Upper lobe of left lung (tissue), 6 donors: ENCODE data around the gene DYSF. TPM values are rescaled to one million over a fixed set of nuclear protein-coding genes. Genes with fewer than 3 reads are reported as not detected.
A peak's percentile ranks its signal among the peaks of the same experiment; 100 is the strongest.

Source experiments
- ATAC-seq, 2 donors: fragments of 200-7000 bp; cut with Tn5 transposase; one replicate each; pipeline ENCODE4 v1.9.1; 2022; ENCODE audit warnings: mild to moderate bottlenecking in 2 of 2, moderate library complexity in 2 of 2; ENCODE audit not compliant: low FRiP score in 2 of 2
- DNase-seq, 2 donors: peaks; one replicate each; pipeline ENCODE4 v3.0.0-alpha.2; 2019 to 2020
- H3K27ac ChIP-seq, 4 donors: fragments of 200-600 bp; sonication (generic); one replicate each; pipeline ENCODE4 v1.5.1; 2016 to 2019
- H3K27me3 ChIP-seq, 4 donors: fragments of 200-600 bp; sonication (generic); one replicate each; pipeline ENCODE4 v1.5.1; 2017 to 2019
- H3K36me3 ChIP-seq, 4 donors: fragments of 200-600 bp; sonication (generic); one replicate each; pipeline ENCODE4 v1.5.1; 2016 to 2019
- H3K4me1 ChIP-seq, 4 donors: fragments of 200-600 bp; sonication (generic); one replicate each; pipeline ENCODE4 v1.5.1; 2018 to 2019
- H3K4me3 ChIP-seq, 4 donors: fragments of 200-600 bp; sonication (generic); one replicate each; pipeline ENCODE4 v1.5.1; 2017 to 2019; ENCODE audit warnings: mild to moderate bottlenecking in 2 of 4, moderate library complexity in 1 of 4
- H3K9me3 ChIP-seq, 4 donors: fragments of 200-600 bp; sonication (generic); one replicate each; pipeline ENCODE4 v1.5.1; 2018 to 2019
- CTCF ChIP-seq, 6 experiments: fragments of 450-650 bp in 4 of 6; fragments of 200-600 bp in 2 of 6; sonication (generic) in 2 of 6; IDR thresholded peaks; one replicate each; pipeline ENCODE4 v1.5.1; 2016 to 2019; ENCODE audit warnings: antibody characterized with exemption in 6 of 6
- EP300 ChIP-seq, 4 donors: sonication (generic); formaldehyde crosslinking; IDR thresholded peaks; one replicate each; pipeline ENCODE4 v1.5.1; 2017; ENCODE audit warnings: antibody characterized with exemption in 4 of 4, control low read depth in 2 of 4
- POLR2A ChIP-seq, 4 donors: fragments of 450-650 bp; IDR thresholded peaks; one replicate each; pipeline ENCODE4 v1.5.1; 2016 to 2017; ENCODE audit warnings: antibody characterized with exemption in 4 of 4, mild to moderate bottlenecking in 2 of 4
- POLR2AphosphoS5 ChIP-seq, 2 donors: sonication (generic); formaldehyde crosslinking; IDR thresholded peaks; one replicate each; pipeline ENCODE4 v1.5.1; 2017; ENCODE audit warnings: antibody characterized with exemption in 2 of 2
- WGBS, 2 donors: methylation state at CpG; one replicate each; pipeline ENCODE4 v1.1.5; 2017 to 2018; 5-methylcytosine and 5-hydroxymethylcytosine counted together
- total RNA-seq, 6 donors: library from RNA; depleted of rRNA in 4 of 6; stranded (reverse); fragments of >200 nt in 4 of 6; gene quantifications; one replicate each; pipeline versions ENCODE4 v1.1.0 to v1.2.1, GENCODE V29; 2016 to 2021
- donor health status: DM: no; HTN: no; CAD: no; lungs with moderate emphysema.
- donor health status: DM: no; HTN: yes; CAD: no; lungs with severe emphysema.

DYSF gene
- total RNA-seq, 6 donors from 2014 or later: 17.5 to 72.7 (median 42.7) TPM

GRCh38 chr2:71462641-71463341, 9.4 kb downstream of the DYSF start:
- Histone ChIP-seq H3K4me3 (no peak overlapping the region), H3K27ac (no peak overlapping the region), H3K9me3 (no peaks in the 10 kb centered on the region), H3K27me3 (no peaks in the 10 kb centered on the region), H3K4me1 (peaks cover 13 to 21% (median 13%) of the 10 kb centered on the region in 4 donors), H3K36me3 (no peaks in the 10 kb centered on the region)
- TF ChIP-seq EP300 (IDR thresholded peaks at IDR 0.05) (no peak), POLR2A (IDR thresholded peaks at IDR 0.05) (no peak), CTCF (IDR thresholded peaks at IDR 0.05) (no peak), POLR2AphosphoS5 (IDR thresholded peaks at IDR 0.05) (no peak)
- WGBS, 2 donors: 92 to 94% methylated on average over 5 of the region's 5 CpGs
- DNase-seq (no peak), ATAC-seq (no peak)

- TF ChIP-seq EP300 (IDR thresholded peaks at IDR 0.05) (no peak), POLR2AphosphoS5 (IDR thresholded peaks at IDR 0.05) (no peak), POLR2A (IDR thresholded peaks at IDR 0.05) (no peak), CTCF (IDR thresholded peaks at IDR 0.05) (no peak)
- WGBS, 2 donors: 90 to 91% methylated on average over 5 to 7 of the region's 7 CpGs
These were observed 9.9 kb downstream of the DYSF start for GRCh38 chr2:71463342-71463654.

GRCh38 chr2:71464389-71464788, 11.0 kb downstream of the DYSF start:
- Histone ChIP-seq H3K4me3 (no peak overlapping the region), H3K4me1 (peaks cover 13 to 24% (median 16%) of the 10 kb centered on the region in 4 donors), H3K27me3 (no peaks in the 10 kb centered on the region), H3K27ac (no peak overlapping the region), H3K9me3 (no peaks in the 10 kb centered on the region), H3K36me3 (no peaks in the 10 kb centered on the region)
- WGBS, 2 donors: 84 to 88% methylated on average over 6 of the region's 6 CpGs
- ATAC-seq (no peak), DNase-seq (no peak)
- TF ChIP-seq CTCF (IDR thresholded peaks at IDR 0.05): no peak
- TF ChIP-seq POLR2A (IDR thresholded peaks at IDR 0.05): no peak
- no peak for TF ChIP-seq POLR2AphosphoS5 (IDR thresholded peaks at IDR 0.05)
- no peak for TF ChIP-seq EP300 (IDR thresholded peaks at IDR 0.05)

More at GRCh38 chr2:71463342-71463654, 9.9 kb downstream of the DYSF start:
- Histone ChIP-seq H3K36me3 (no peaks in the 10 kb centered on the region), H3K4me1 (peaks cover 13 to 21% (median 15%) of the 10 kb centered on the region in 4 donors), H3K27ac (no peak overlapping the region), H3K9me3 (no peaks in the 10 kb centered on the region), H3K27me3 (no peaks in the 10 kb centered on the region), H3K4me3 (no peak overlapping the region)
- ATAC-seq (no peak), DNase-seq (no peak)

DNA sequence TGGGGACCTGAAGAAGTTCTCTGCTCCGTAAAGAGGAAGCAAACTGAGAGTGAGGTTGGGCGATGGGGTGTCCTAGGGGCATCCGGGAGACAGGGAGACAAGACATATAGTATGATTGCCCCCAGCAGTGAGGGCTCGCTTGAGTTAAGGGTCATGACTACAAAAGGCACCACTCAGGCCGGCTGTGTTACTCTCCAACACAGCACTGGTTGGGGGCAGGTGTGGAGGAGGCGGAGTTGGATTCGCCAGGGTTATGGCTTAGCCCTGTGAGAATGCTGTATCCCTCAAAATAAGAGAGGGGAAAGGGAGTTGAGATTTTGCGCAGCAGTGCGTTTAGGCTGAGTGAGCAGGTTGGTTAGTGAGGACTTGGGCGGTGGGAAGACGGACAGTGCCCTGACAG, 12.0 kb downstream of the DYSF start:
- Histone ChIP-seq H3K27me3 (no peaks in the 10 kb centered on the region), H3K36me3 (no peaks in the 10 kb centered on the region), H3K9me3 (no peaks in the 10 kb centered on the region), H3K4me3 (no peak overlapping the region), H3K4me1 (peaks cover 13 to 28% (median 20%) of the 10 kb centered on the region in 4 donors), H3K27ac (no peak overlapping the region)
- DNase-seq: no peak
- TF ChIP-seq POLR2AphosphoS5 (IDR thresholded peaks at IDR 0.05): no peak
- TF ChIP-seq CTCF (IDR thresholded peaks at IDR 0.05): no peak
- TF ChIP-seq POLR2A (IDR thresholded peaks at IDR 0.05): no peak
- TF ChIP-seq EP300 (IDR thresholded peaks at IDR 0.05): no peak
- no peak for ATAC-seq
- WGBS, 2 donors: 56 to 58% methylated on average over 11 of the region's 11 CpGs

GRCh38 chr2:71465961-71466300, 12.6 kb downstream of the DYSF start:
- peak overlapping the region; percentile 62 to 94 (median 70) for H3K4me3 ChIP-seq
- H3K36me3 ChIP-seq: no peaks in the 10 kb centered on the region
- no peaks in the 10 kb centered on the region for H3K27me3 ChIP-seq
- TF ChIP-seq POLR2A (IDR thresholded peaks at IDR 0.05) (no peak), POLR2AphosphoS5 (IDR thresholded peaks at IDR 0.05) (no peak), CTCF (IDR thresholded peaks at IDR 0.05) (no peak), EP300 (IDR thresholded peaks at IDR 0.05) (no peak)
- H3K27ac ChIP-seq: peak overlapping the region; percentile 65 to 83 (median 76)
- H3K4me1 ChIP-seq: peaks cover 10 to 27% (median 19%) of the 10 kb centered on the region in 4 donors
- peak in 1 of 2 donors; percentile 4 for ATAC-seq
- 14 to 32% methylated on average over 20 to 22 of the region's 23 CpGs for WGBS, 2 donors
- no peak for DNase-seq
- no peaks in the 10 kb centered on the region for H3K9me3 ChIP-seq
